Lower leg skin (tissue), 3 donors: ENCODE data around the gene FLNC.

ENCODE experiments used
- CTCF ChIP-seq, 3 donors: fragments of 450-650 bp; IDR thresholded peaks; one replicate each; pipeline ENCODE4 v1.5.1; 2016; ENCODE audit warnings: antibody characterized with exemption in 3 of 3, mild to moderate bottlenecking in 3 of 3, moderate library complexity in 2 of 3
- POLR2A ChIP-seq, 2 donors: fragments of 450-650 bp; IDR thresholded peaks; one replicate each; pipeline ENCODE4 v1.6.1; 2016 to 2017; ENCODE audit warnings: antibody characterized with exemption in 2 of 2, mild to moderate bottlenecking in 1 of 2, moderate library complexity in 1 of 2

DNA sequence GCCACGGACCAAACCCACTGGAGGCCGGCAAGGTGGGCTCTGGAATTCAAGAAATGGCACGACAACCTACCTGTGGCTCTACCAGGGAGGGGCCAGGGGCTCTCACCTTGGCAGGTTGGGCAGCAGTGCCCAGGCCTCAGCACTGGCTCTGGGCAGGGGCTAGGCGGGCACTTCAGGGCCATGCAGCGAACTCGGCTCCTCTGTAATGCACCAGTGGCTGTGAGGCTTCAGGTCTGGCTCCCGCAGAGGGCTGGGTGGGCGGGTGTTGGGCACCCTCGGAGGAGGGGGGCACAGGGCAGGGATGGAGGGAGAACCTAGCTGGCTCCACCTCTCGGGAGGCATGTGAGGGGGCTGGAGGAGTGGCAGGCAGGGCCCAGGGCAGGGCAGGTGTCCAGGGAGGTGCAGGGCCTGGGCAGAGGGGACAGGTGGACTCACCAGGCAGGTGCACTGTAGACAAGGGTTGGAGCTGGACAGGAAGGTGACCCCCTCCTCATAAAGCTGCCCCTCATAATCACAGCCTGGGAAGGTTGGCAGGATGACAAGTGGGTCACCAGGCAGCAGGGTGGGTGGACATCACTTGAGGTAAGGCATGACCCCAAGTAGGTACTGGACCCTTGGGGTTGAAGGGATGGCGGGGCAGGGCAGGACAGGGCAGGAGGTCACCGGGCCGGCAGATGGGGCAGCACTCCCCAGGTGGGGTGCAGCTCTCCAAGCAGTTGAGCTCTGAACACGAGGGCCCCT lies 73.6 kb downstream of the FLNC start:
- TF ChIP-seq POLR2A (IDR thresholded peaks at IDR 0.05) (no peak), CTCF (IDR thresholded peaks at IDR 0.05) (no peak)
